HPDE6-E6E7 (cell line): ENCODE results near the gene WDFY3.

Experiments used
- DNase-seq: peaks from one replicate; pipeline ENCODE4 v3.0.0; 2011; ENCODE audit warnings: missing footprints; ENCODE audit errors: extremely low spot score

The WDFY3 gene

GRCh38 chr4:84912741-84913140 lies 53.7 kb downstream of the WDFY3 start:
- no peak for DNase-seq

GRCh38 chr4:84908876-84909275 lies 57.6 kb downstream of the WDFY3 start:
- no peak for DNase-seq

GRCh38 chr4:84907145-84907544 lies 59.3 kb downstream of the WDFY3 start:
- no peak for DNase-seq

GRCh38 chr4:84905646-84906045 lies 60.8 kb downstream of the WDFY3 start:
- no peak for DNase-seq

GRCh38 chr4:84901740-84902281 lies 64.7 kb downstream of the WDFY3 start:
- no peak for DNase-seq

- no peak for DNase-seq
These were observed 65.3 kb downstream of the WDFY3 start for GRCh38 chr4:84901173-84901572.

GRCh38 chr4:84899616-84900015 lies 66.9 kb downstream of the WDFY3 start:
- DNase-seq: no peak

- no peak for DNase-seq
These were observed 69.0 kb downstream of the WDFY3 start for GRCh38 chr4:84897516-84897915.

- DNase-seq: no peak
These were observed 71.2 kb downstream of the WDFY3 start for GRCh38 chr4:84895283-84895682.

- DNase-seq: no peak
These were observed 71.9 kb downstream of the WDFY3 start for GRCh38 chr4:84894621-84895020.

- no peak for DNase-seq
These were observed 73.5 kb downstream of the WDFY3 start for GRCh38 chr4:84892950-84893349.

GRCh38 chr4:84887824-84888223 lies 78.7 kb downstream of the WDFY3 start:
- DNase-seq: no peak

- DNase-seq: no peak
These were observed 86.8 kb downstream of the WDFY3 start for GRCh38 chr4:84879651-84880200.

- DNase-seq: no peak
These were observed 87.9 kb downstream of the WDFY3 start for GRCh38 chr4:84878546-84878945.

GRCh38 chr4:84878090-84878489 lies 88.4 kb downstream of the WDFY3 start:
- no peak for DNase-seq

GRCh38 chr4:84877051-84877833 lies 89.2 kb downstream of the WDFY3 start:
- DNase-seq: no peak

- DNase-seq: no peak
These were observed 90.7 kb downstream of the WDFY3 start for GRCh38 chr4:84875636-84876371.

GRCh38 chr4:84874619-84875018 lies 91.9 kb downstream of the WDFY3 start:
- no peak for DNase-seq

GRCh38 chr4:84870398-84871163 lies 95.9 kb downstream of the WDFY3 start:
- DNase-seq: peak; percentile 12

- no peak for DNase-seq
These were observed 100.2 kb downstream of the WDFY3 start for GRCh38 chr4:84866295-84866694.

- DNase-seq: no peak
These were observed 100.9 kb downstream of the WDFY3 start for GRCh38 chr4:84865600-84865999.

- DNase-seq: no peak
These were observed 104.4 kb downstream of the WDFY3 start for GRCh38 chr4:84862064-84862463.
